GM23248 (cell line): ENCODE data around the gene SPTLC2.

Experiments used
- EZH2 ChIP-seq: fragments of 200-600 bp; sonication (generic); IDR thresholded peaks from 2 replicates; pipeline ENCODE4 v1.6.1; 2018; ENCODE audit warnings: antibody characterized with exemption, mild to moderate bottlenecking; ENCODE audit not compliant: insufficient read depth, poor library complexity, severe bottlenecking
- EZH2phosphoT487 ChIP-seq: fragments of 200-600 bp; sonication (generic); IDR thresholded peaks from 2 replicates; pipeline ENCODE4 v1.6.1; 2018; ENCODE audit warnings: antibody characterized with exemption, moderate library complexity, mild to moderate bottlenecking, low read depth; ENCODE audit not compliant: insufficient read depth

DNA sequence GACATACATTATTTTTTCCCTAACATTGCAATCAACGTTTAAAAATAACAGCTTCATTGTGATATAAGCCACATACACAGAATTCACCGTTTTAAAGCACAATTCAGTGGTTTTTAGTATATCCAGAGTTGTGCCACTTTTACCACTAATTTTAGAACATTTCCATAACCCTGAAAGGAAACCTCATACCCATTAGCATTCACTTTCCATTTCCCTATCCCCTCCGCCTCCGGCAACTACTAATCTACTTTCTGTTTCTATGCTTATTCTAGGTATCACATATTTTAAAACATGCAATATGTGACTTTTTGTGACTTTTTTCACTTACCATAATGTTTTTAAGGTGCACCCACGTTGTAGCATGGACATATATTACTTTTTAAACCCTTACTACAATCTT lies 62.2 kb downstream of the SPTLC2 start:
- TF ChIP-seq EZH2 = no peak
- no peak for TF ChIP-seq EZH2phosphoT487
